ENCODE results near the gene KRTAP10-6.
"Not testable (repeated sequence)": the region's sequence is repeated elsewhere in the genome, so short reads cannot be mapped to it uniquely, and the experiment has no call there.

KRTAP10-6 gene

GRCh38 chr21:44557491-44558328, 34.6 kb downstream of the KRTAP10-6 start:
- no peak for DNase-seq (ENCODE audit: low read depth in 2 of 2)

GRCh38 chr21:44556879-44557278, 35.4 kb downstream of the KRTAP10-6 start:
- no peak for DNase-seq (ENCODE audit: low read depth in 2 of 2)

- no peak for DNase-seq (ENCODE audit: low read depth in 2 of 2)
Measured at GRCh38 chr21:44555200-44555875, 37.0 kb downstream of the KRTAP10-6 start.

- DNase-seq (ENCODE audit: low read depth in 2 of 2): no peak
Measured at GRCh38 chr21:44552681-44553080, 39.6 kb downstream of the KRTAP10-6 start.

GRCh38 chr21:44552136-44552535, 40.2 kb downstream of the KRTAP10-6 start:
- no peak for DNase-seq (ENCODE audit: low read depth in 2 of 2)

- DNase-seq (ENCODE audit: low read depth in 2 of 2): no peak
Measured at GRCh38 chr21:44551340-44551961, 40.9 kb downstream of the KRTAP10-6 start, which contains the start of gene KRTAP10-2. Gene KRTAP10-2, minus strand, starts transcription at chr21:44551505. Its CDS starts 47 bp downstream, at chr21:44551458.

- no peak for DNase-seq (ENCODE audit: low read depth in 2 of 2)
Measured at GRCh38 chr21:44550807-44551206, 41.5 kb downstream of the KRTAP10-6 start.

GRCh38 chr21:44550285-44550684, 42.0 kb downstream of the KRTAP10-6 start:
- DNase-seq (ENCODE audit: low read depth in 2 of 2): not testable (repeated sequence)

GRCh38 chr21:44549525-44550211, 42.6 kb downstream of the KRTAP10-6 start:
- no peak for DNase-seq (ENCODE audit: low read depth in 2 of 2)

GRCh38 chr21:44548922-44549321, 43.4 kb downstream of the KRTAP10-6 start:
- no peak for DNase-seq (ENCODE audit: low read depth in 2 of 2)

GRCh38 chr21:44548381-44548780, 43.9 kb downstream of the KRTAP10-6 start:
- no peak for DNase-seq (ENCODE audit: low read depth in 2 of 2)

- DNase-seq (ENCODE audit: low read depth in 2 of 2): no peak
Measured at GRCh38 chr21:44547656-44548331, 44.5 kb downstream of the KRTAP10-6 start.

- DNase-seq (ENCODE audit: low read depth in 2 of 2): no peak
Measured at GRCh38 chr21:44544566-44544965, 47.7 kb downstream of the KRTAP10-6 start.

GRCh38 chr21:44542716-44543115, 49.6 kb downstream of the KRTAP10-6 start:
- no peak for DNase-seq (ENCODE audit: low read depth in 2 of 2)

All from stimulated activated CD8-positive, alpha-beta memory T cell treated with anti-CD3 and anti-CD28 coated beads, Interleukin-7, amount 100 ng/mL, for 4 hours (primary cell).